IMR-90 (cell line): ENCODE measurements around the gene AGPAT3.

Experiments
- MXI1 ChIP-seq: IDR thresholded peaks from 2 replicates; pipeline ENCODE4 v1.6.1; 2012; ENCODE audit warnings: low read depth, mild to moderate bottlenecking, low read length, moderate library complexity, borderline replicate concordance
- NFE2L2 ChIP-seq: fragments of 150-350 bp; IDR thresholded peaks from 2 replicates; pipeline ENCODE4 v1.6.1; 2016; ENCODE audit warnings: low read depth, mild to moderate bottlenecking, low read length
- RCOR1 ChIP-seq: IDR thresholded peaks from 2 replicates; pipeline ENCODE4 v1.6.1; 2012; ENCODE audit warnings: mild to moderate bottlenecking, low read length, improper control_type of control experiment; ENCODE audit not compliant: insufficient replicate concordance
- SMC3 ChIP-seq: fragments of 150-350 bp; IDR thresholded peaks from 2 replicates; pipeline ENCODE4 v1.6.1; 2016; ENCODE audit warnings: low read depth, mild to moderate bottlenecking, antibody characterized with exemption, low read length, moderate library complexity
- TF ChIP-seq, protein P1 (sequence below): conservative IDR thresholded peaks from 2 replicates; pipeline ENCODE4 v1.5.1; 2012; ENCODE audit warnings: mild to moderate bottlenecking, low read depth, low read length, improper control_type of control experiment
- TF ChIP-seq, protein P2 (sequence below): fragments of 150-350 bp; IDR thresholded peaks from 2 replicates; pipeline ENCODE4 v1.6.1; 2017; ENCODE audit warnings: mild to moderate bottlenecking, antibody characterized with exemption, low read length, low read depth

DNA sequence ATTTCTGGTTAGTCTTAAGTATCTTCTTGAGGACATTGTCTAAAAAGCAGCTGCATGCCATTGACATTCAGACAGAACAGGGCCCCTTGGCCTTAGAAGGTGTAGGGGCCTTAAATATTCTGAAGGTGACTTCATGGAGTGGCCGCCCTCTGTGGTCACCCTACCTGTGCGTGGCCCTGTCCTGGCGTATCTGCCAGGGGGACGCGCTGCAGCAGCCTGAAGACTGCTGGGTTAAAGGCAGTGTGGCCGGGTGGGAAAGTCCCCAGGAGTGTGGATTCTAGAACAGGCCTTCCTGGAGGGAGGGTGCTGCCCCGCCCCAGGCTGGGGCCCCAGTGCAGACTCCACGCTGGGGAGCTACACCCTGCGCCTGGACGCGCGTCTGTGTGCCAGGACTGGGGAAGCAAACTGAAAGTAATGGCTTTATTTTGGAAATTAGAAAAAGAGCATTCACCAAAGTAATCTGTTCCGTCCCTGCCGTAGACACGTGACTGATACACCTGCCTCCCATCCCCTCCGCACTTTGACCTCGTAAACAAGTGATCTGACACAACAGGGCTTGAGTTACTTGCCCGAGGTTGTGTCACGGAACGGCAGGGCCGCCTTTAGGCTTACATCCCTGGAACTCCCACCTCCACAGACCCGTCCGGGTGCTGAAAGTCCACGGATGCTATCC is 1.8 kb downstream of the AGPAT3 start:
- TF ChIP-seq, protein P1, sequence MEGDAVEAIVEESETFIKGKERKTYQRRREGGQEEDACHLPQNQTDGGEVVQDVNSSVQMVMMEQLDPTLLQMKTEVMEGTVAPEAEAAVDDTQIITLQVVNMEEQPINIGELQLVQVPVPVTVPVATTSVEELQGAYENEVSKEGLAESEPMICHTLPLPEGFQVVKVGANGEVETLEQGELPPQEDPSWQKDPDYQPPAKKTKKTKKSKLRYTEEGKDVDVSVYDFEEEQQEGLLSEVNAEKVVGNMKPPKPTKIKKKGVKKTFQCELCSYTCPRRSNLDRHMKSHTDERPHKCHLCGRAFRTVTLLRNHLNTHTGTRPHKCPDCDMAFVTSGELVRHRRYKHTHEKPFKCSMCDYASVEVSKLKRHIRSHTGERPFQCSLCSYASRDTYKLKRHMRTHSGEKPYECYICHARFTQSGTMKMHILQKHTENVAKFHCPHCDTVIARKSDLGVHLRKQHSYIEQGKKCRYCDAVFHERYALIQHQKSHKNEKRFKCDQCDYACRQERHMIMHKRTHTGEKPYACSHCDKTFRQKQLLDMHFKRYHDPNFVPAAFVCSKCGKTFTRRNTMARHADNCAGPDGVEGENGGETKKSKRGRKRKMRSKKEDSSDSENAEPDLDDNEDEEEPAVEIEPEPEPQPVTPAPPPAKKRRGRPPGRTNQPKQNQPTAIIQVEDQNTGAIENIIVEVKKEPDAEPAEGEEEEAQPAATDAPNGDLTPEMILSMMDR = no peak
- TF ChIP-seq SMC3 (no peak), RCOR1 (no peak), MXI1 (no peak), NFE2L2 (no peak)
- TF ChIP-seq, protein P2, sequence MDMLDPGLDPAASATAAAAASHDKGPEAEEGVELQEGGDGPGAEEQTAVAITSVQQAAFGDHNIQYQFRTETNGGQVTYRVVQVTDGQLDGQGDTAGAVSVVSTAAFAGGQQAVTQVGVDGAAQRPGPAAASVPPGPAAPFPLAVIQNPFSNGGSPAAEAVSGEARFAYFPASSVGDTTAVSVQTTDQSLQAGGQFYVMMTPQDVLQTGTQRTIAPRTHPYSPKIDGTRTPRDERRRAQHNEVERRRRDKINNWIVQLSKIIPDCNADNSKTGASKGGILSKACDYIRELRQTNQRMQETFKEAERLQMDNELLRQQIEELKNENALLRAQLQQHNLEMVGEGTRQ = no peak
